GM12875 (cell line): ENCODE data around the gene BBS4.

Experiments
- H3K4me3 ChIP-seq: one replicate; pipeline ENCODE4 v1.5.1; 2011; ENCODE audit warnings: low read depth, low read length, control low read depth
- TF ChIP-seq, protein P1 (sequence below): IDR thresholded peaks from 2 replicates; pipeline ENCODE4 v1.5.1; 2011; ENCODE audit warnings: low read depth, mild to moderate bottlenecking, control low read depth, inconsistent platforms, low read length, moderate library complexity, borderline replicate concordance; ENCODE audit not compliant: insufficient read depth

BBS4 gene

DNA sequence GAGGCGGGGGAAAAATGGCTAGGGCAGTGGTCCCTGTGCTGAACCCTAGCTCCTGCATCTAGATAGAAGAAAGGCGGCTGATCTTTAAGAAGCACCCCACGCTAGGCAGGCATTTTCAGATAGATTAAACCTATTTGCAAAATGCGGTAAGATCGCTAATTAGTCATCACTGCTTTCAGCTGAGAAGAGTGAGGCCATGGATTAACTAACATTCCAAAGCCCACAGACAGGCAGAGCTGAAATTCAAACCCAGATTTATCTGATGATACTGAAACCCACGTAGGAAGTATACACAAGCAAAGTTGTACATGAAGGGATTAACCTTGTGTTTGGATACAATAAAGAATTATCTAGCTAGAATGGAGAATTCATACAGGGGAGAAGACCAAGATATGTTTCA is 92.8 kb downstream of the BBS4 start:
- TF ChIP-seq, protein P1, sequence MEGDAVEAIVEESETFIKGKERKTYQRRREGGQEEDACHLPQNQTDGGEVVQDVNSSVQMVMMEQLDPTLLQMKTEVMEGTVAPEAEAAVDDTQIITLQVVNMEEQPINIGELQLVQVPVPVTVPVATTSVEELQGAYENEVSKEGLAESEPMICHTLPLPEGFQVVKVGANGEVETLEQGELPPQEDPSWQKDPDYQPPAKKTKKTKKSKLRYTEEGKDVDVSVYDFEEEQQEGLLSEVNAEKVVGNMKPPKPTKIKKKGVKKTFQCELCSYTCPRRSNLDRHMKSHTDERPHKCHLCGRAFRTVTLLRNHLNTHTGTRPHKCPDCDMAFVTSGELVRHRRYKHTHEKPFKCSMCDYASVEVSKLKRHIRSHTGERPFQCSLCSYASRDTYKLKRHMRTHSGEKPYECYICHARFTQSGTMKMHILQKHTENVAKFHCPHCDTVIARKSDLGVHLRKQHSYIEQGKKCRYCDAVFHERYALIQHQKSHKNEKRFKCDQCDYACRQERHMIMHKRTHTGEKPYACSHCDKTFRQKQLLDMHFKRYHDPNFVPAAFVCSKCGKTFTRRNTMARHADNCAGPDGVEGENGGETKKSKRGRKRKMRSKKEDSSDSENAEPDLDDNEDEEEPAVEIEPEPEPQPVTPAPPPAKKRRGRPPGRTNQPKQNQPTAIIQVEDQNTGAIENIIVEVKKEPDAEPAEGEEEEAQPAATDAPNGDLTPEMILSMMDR: no peak
- no peak overlapping the region for H3K4me3 ChIP-seq

DNA sequence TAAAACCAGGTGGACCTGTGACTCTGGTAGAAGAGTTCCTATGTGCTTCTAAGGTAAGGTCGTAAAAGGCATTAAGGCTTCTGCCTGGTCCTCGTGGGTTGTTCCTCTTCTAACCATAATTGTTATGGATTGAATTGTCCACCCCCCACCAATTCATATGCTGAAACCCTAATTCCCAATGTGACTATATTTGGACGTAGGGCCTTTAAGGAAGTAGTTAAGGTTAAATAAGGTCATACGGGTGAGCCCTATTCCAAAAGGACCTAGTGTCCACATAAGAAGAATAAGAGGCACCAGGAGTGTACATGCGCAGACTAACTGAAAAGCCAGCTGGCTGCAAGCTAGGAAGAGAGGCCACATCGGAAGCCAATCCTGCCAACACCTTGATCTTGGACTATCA is 95.6 kb downstream of the BBS4 start:
- H3K4me3 ChIP-seq: no peak overlapping the region
- TF ChIP-seq, protein P1: no peak

DNA sequence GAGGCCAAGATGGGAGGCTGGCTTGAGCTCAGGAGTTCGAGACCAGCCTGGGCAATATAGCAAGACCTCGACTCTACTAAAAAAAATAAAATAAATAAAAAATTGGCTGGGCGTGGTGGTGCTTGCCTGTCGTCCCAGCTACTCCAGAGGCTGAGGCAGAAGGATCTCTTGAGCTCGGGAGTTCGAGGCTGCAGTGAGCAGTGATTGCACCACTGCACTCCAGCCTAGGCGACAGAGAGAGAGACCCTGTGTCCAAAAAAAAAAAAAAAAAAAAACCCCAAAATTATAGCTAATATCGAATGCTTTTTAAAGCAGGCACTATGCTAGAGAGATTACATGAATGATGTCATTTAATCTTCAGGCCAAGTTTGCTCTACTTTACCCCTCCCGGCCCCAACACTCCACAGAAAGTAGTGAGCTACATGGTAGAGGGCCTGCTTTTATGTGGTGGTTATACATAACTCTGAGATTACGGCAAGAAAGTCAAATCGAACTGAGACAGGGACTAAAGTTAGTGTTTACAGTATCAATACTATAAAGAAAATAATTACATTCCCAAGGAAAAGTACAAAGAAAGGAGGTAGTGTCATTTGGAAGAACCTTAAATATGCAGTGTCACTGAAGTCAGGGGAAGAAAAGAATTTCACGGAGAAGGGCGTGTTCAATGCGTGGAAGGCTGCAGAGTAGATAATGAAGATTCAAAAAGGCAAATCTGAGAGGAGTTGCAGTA is 96.4 kb downstream of the BBS4 start:
- TF ChIP-seq, protein P1: no peak
- H3K4me3 ChIP-seq: peak overlapping the region; percentile 100

DNA sequence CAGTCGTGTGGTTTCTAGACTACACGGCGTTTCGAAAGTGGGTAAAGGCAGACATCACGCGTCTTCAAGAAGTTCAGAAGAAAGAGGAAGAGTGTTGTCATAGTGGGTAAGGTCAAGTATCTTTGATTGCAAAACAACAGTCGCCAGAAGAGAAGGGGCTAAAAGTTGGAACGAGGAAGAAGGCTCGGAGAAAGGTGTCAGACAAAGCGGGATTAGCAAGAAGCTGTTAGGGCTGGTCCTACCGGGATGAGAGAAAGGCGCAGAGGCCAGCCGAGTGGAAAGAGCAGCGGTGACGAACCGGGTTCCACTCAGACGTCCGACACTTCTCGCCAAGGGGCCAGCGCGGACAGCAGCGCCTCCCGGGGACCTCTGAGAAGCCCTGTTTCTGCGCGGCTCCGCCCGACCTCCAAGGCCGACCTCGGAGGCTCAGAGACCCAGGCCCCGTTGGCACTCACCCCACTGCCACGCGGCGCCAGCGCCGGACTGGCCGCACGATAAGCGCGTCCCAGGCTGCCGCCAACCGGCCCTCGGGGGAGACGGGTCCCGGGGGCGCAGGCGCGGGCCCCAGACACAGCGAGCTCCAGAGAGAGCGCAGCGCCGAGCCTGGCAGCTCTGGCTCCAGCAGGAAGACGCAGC is 97.1 kb downstream of the BBS4 start:
- peak overlapping the region; percentile 100 for H3K4me3 ChIP-seq

DNA sequence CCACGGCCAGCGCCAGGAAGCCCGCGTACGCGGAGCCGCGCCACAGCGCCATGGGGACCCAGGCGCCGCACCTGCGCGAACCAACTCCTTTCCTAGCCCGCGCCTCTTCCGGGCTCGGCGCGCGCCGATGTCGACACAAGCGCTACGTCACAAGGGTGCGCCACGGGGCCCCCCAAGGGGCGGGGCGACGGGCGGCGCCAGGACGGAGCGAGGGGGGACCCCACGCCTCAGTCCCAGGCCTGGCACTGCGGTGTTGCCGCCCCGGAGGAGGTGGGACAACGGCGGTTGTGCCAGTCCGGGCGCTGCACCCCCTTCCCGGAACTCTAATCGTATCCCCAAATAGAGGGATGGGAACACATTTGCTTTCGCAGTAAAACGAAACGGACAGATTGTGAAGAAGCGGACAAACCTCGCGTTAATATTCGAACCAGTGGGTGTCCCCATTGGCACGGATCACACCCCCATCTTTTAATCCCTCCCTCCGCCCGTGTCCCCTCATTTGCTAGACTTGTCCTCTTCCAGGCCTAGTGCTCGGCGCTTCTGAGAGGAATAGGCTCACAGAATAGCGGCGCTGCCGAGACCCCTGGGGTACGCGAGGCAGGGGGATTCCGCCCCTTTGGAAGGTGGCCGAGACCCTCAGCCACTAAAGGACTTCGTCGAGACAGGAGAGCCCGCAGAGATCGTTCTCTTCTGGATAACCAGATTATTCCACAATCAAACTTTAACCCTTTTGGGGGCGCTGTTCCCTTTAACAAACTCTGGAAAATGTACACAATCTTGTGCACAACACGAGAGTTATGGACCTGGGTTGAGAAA is 97.8 kb downstream of the BBS4 start, which contains the start of gene ADPGK:
ADPGK (minus strand) TSS at position 119 of the 816 bp plus-strand sequence; CDS start at position 52, 67 bp downstream.
- TF ChIP-seq, protein P1: peak; percentile 38; the same call in 1 of the 2 replicates
- H3K4me3 ChIP-seq: peak within 1 kb of the TSS; percentile 100

More for the DNA sequence above, 97.1 kb downstream of the BBS4 start:
- TF ChIP-seq, protein P1: no peak

DNA sequence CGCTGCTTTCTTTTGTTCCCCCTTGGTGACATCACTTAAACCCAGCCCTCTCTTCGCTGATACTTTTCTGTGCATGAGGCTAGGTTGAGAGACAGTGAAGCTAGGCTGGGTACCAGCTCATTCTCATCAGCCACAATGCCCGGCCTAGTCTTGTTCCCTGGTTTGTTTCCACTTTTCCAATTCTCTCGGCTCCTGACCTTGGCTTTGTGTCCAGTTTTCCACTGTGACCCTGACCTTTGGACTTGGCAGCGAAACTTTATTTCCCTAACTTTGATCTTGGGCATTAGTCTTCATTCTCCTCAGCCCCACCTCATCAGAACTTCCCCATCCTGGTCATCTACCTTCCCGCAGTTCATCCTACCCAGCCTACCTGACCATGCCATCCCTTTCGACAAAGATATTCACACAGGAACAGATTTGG is 98.5 kb downstream of the BBS4 start:
- no peak overlapping the region for H3K4me3 ChIP-seq
- TF ChIP-seq, protein P1: no peak
